ENCODE results near the gene DIO3.

Gene DIO3

GRCh38 chr14:101600336-101600890, 39.1 kb downstream of the DIO3 start:
- FAIRE-seq (no peak), DNase-seq (ENCODE audit: insufficient read length, low spot score) (no peak)

GRCh38 chr14:101600891-101601605, 39.8 kb downstream of the DIO3 start:
- FAIRE-seq (no peak), DNase-seq (ENCODE audit: insufficient read length, low spot score) (no peak)
- no peak for TF ChIP-seq POU2F2 (IDR thresholded peaks at IDR 0.05; ENCODE audit: low read depth, low read length)
- no peak for TF ChIP-seq SPI1 (IDR thresholded peaks at IDR 0.05; ENCODE audit: low read depth, low read length)
- no peak for TF ChIP-seq TAF1 (IDR thresholded peaks at IDR 0.05; ENCODE audit: low read depth, low read length)
- TF ChIP-seq POLR2AphosphoS5 (IDR thresholded peaks at IDR 0.05; ENCODE audit: low read depth, low read length) = no peak
- no peak for TF ChIP-seq POLR2A (IDR thresholded peaks at IDR 0.05; ENCODE audit: low read depth, low read length)
- no peak for TF ChIP-seq PAX5 (IDR thresholded peaks at IDR 0.05; ENCODE audit: insufficient read depth, low read length, severe bottlenecking)

More at GRCh38 chr14:101600336-101600890, 39.1 kb downstream of the DIO3 start:
- TF ChIP-seq PAX5 (IDR thresholded peaks at IDR 0.05; ENCODE audit: insufficient read depth, low read length, severe bottlenecking) (no peak), POU2F2 (IDR thresholded peaks at IDR 0.05; ENCODE audit: low read depth, low read length) (no peak), SPI1 (IDR thresholded peaks at IDR 0.05; ENCODE audit: low read depth, low read length) (no peak), POLR2A (IDR thresholded peaks at IDR 0.05; ENCODE audit: low read depth, low read length) (no peak), TAF1 (IDR thresholded peaks at IDR 0.05; ENCODE audit: low read depth, low read length) (no peak), POLR2AphosphoS5 (IDR thresholded peaks at IDR 0.05; ENCODE audit: low read depth, low read length) (no peak)

GRCh38 chr14:101601606-101602465, 40.5 kb downstream of the DIO3 start:
- DNase-seq (ENCODE audit: insufficient read length, low spot score) (no peak), FAIRE-seq (no peak)
- TF ChIP-seq POU2F2 (IDR thresholded peaks at IDR 0.05; ENCODE audit: low read depth, low read length) (no peak), POLR2A (IDR thresholded peaks at IDR 0.05; ENCODE audit: low read depth, low read length) (no peak), TAF1 (IDR thresholded peaks at IDR 0.05; ENCODE audit: low read depth, low read length) (no peak), POLR2AphosphoS5 (IDR thresholded peaks at IDR 0.05; ENCODE audit: low read depth, low read length) (no peak), SPI1 (IDR thresholded peaks at IDR 0.05; ENCODE audit: low read depth, low read length) (no peak), PAX5 (IDR thresholded peaks at IDR 0.05; ENCODE audit: insufficient read depth, low read length, severe bottlenecking) (no peak)

- DNase-seq (ENCODE audit: insufficient read length, low spot score) (no peak), FAIRE-seq (no peak)
- no peak for TF ChIP-seq POU2F2 (IDR thresholded peaks at IDR 0.05; ENCODE audit: low read depth, low read length)
- TF ChIP-seq POLR2A (IDR thresholded peaks at IDR 0.05; ENCODE audit: low read depth, low read length) = no peak
- TF ChIP-seq SPI1 (IDR thresholded peaks at IDR 0.05; ENCODE audit: low read depth, low read length) = no peak
- TF ChIP-seq PAX5 (IDR thresholded peaks at IDR 0.05; ENCODE audit: insufficient read depth, low read length, severe bottlenecking) = no peak
- TF ChIP-seq POLR2AphosphoS5 (IDR thresholded peaks at IDR 0.05; ENCODE audit: low read depth, low read length) = no peak
- TF ChIP-seq TAF1 (IDR thresholded peaks at IDR 0.05; ENCODE audit: low read depth, low read length) = no peak
Measured at GRCh38 chr14:101602466-101602840, 41.2 kb downstream of the DIO3 start.

- TF ChIP-seq SPI1 (IDR thresholded peaks at IDR 0.05; ENCODE audit: low read depth, low read length) (no peak), POLR2A (IDR thresholded peaks at IDR 0.05; ENCODE audit: low read depth, low read length) (no peak), POU2F2 (IDR thresholded peaks at IDR 0.05; ENCODE audit: low read depth, low read length) (no peak), PAX5 (IDR thresholded peaks at IDR 0.05; ENCODE audit: insufficient read depth, low read length, severe bottlenecking) (no peak), POLR2AphosphoS5 (IDR thresholded peaks at IDR 0.05; ENCODE audit: low read depth, low read length) (no peak), TAF1 (IDR thresholded peaks at IDR 0.05; ENCODE audit: low read depth, low read length) (no peak)
- no peak for FAIRE-seq
- DNase-seq (ENCODE audit: insufficient read length, low spot score) = no peak
Measured at GRCh38 chr14:101603096-101603495, 41.8 kb downstream of the DIO3 start.

- no peak for DNase-seq (ENCODE audit: insufficient read length, low spot score)
- TF ChIP-seq TAF1 (IDR thresholded peaks at IDR 0.05; ENCODE audit: low read depth, low read length) (no peak), POU2F2 (IDR thresholded peaks at IDR 0.05; ENCODE audit: low read depth, low read length) (no peak), PAX5 (IDR thresholded peaks at IDR 0.05; ENCODE audit: insufficient read depth, low read length, severe bottlenecking) (no peak), POLR2A (IDR thresholded peaks at IDR 0.05; ENCODE audit: low read depth, low read length) (no peak)
- no peak for FAIRE-seq
Measured at GRCh38 chr14:101604228-101604934, 43.1 kb downstream of the DIO3 start.

- no peak for DNase-seq (ENCODE audit: insufficient read length, low spot score)
- no peak for TF ChIP-seq POLR2AphosphoS5 (IDR thresholded peaks at IDR 0.05; ENCODE audit: low read depth, low read length)
- no peak for TF ChIP-seq TAF1 (IDR thresholded peaks at IDR 0.05; ENCODE audit: low read depth, low read length)
- TF ChIP-seq SPI1 (IDR thresholded peaks at IDR 0.05; ENCODE audit: low read depth, low read length) = no peak
- TF ChIP-seq PAX5 (IDR thresholded peaks at IDR 0.05; ENCODE audit: insufficient read depth, low read length, severe bottlenecking) = no peak
- no peak for FAIRE-seq
Measured at GRCh38 chr14:101604935-101605780, 43.9 kb downstream of the DIO3 start.

- FAIRE-seq = no peak
- DNase-seq (ENCODE audit: insufficient read length, low spot score) = no peak
- TF ChIP-seq POU2F2 (IDR thresholded peaks at IDR 0.05; ENCODE audit: low read depth, low read length) (no peak), POLR2A (IDR thresholded peaks at IDR 0.05; ENCODE audit: low read depth, low read length) (no peak), TAF1 (IDR thresholded peaks at IDR 0.05; ENCODE audit: low read depth, low read length) (no peak), PAX5 (IDR thresholded peaks at IDR 0.05; ENCODE audit: insufficient read depth, low read length, severe bottlenecking) (no peak), POLR2AphosphoS5 (IDR thresholded peaks at IDR 0.05; ENCODE audit: low read depth, low read length) (no peak), SPI1 (IDR thresholded peaks at IDR 0.05; ENCODE audit: low read depth, low read length) (no peak)
Measured at GRCh38 chr14:101605836-101606235, 44.5 kb downstream of the DIO3 start.

All from GM12891 (cell line).